GM21717 (cell line): ENCODE data around the gene OR2D3.
"Not testable (repeated sequence)": the region's sequence is repeated elsewhere in the genome, so short reads cannot be mapped to it uniquely, and the experiment has no call there.

Source experiments
- ATAC-seq: cut with Tn5 transposase; IDR thresholded peaks from one replicate; pipeline ENCODE4 v1.9.1; 2021; ENCODE audit warnings: mild to moderate bottlenecking, moderate library complexity; ENCODE audit not compliant: unreplicated experiment

Gene OR2D3

GRCh38 chr11:6920702-6921101 lies at the start of gene OR2D3:
OR2D3 (plus strand) TSS chr11:6921002; CDS start chr11:6921002, 0 bp downstream.
- ATAC-seq, result no peak

- ATAC-seq, result no peak
Measured at GRCh38 chr11:6871278-6871677, 49.5 kb upstream of the OR2D3 start.

DNA sequence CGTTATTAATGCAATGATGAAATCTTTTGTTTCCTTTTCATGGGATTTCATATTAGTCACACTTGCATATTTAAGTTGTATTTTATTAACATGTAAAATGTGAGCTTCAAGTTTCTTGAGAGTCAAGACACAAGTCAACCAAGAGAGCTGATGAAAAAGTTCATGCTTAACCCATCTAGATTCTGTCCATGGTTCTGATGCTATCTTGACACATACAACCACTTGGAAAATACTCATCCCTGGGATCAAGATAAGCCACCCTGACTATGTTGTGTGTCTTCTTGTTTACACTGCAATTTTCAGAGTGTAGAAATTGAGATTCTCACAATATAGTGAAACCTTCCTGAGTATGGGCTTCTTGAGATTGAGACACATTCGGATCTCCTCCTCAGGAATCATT lies 45.0 kb upstream of the OR2D3 start:
- ATAC-seq, result no peak

DNA sequence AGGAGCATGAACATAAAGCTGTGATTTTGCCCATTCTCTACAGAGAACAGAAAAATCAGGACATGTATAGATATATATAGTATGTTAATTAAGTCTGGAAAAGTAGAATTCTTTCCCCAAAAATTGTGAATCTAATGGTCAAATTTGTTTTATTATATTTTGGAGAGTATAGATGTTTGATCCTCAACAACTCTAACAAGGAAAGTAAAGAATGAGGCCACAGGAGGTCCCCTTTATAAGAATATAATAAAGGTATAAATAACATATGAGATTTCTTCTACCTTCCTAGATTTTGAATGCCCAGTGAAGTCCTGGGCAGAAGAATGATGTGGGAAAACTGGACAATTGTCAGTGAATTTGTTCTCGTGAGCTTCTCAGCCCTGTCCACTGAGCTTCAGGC lies 44.5 kb upstream of the OR2D3 start, which contains the start of gene OR10A4:
Gene OR10A4, plus strand, starts transcription at position 301 of the 400 bp plus-strand sequence. Its CDS starts 23 bp downstream, at position 324.
- ATAC-seq, result no peak

GRCh38 chr11:6876914-6877313 lies 43.9 kb upstream of the OR2D3 start:
- no peak for ATAC-seq

DNA sequence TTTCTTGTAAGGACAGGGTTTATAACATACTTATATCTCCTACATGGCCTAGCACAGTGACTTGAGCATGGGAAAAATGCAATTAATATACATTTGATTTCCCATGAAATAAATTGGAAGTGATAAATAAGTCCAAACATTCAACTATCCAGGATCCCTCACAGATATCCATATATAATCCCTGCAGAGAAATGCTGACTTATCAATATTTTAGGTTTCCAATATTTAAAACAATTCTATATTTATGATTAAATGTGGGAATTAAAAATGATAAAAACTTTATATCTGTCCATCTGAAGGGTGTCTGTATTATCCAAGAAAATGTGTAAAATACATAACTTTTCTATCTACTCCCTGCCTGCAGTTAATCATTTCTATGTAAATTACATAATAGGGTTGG lies 38.1 kb upstream of the OR2D3 start:
- no peak for ATAC-seq

DNA sequence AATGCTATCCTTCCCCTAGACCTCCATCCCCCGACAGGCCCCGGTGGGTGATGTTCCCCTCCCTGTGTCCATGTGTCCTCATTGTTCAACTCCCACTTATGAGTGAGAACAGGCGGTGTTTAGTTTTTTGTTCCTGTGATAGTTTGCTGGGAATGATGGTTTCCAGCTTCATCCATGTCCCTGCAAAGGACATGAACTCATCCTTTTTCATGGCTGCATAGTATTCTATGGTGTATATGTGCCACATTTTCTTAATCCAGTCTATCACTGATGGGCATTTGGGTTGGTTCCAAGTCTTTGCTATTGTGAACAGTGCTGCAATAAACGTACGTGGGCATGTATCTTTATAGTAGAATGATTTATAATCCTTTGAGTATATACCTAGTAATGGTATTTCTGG lies 33.1 kb upstream of the OR2D3 start:
- not testable (repeated sequence) for ATAC-seq

DNA sequence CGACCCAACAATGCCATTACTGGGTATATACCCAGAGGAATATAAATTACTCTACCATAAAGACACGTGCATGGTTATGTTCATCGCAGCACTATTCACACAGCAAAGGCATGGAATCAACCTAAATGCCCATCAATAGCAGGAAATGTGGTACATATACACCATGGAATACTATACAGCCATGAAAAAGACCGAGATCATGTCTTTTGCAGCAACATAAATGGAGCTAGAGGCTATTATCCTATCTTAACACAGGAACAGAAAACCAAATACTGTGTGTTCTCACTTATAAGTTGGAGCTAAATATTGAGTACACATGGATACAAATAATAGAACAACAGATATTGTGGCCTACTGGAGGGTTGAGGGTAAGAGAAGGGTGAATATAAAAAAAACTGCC lies 32.0 kb upstream of the OR2D3 start:
- no peak for ATAC-seq

DNA sequence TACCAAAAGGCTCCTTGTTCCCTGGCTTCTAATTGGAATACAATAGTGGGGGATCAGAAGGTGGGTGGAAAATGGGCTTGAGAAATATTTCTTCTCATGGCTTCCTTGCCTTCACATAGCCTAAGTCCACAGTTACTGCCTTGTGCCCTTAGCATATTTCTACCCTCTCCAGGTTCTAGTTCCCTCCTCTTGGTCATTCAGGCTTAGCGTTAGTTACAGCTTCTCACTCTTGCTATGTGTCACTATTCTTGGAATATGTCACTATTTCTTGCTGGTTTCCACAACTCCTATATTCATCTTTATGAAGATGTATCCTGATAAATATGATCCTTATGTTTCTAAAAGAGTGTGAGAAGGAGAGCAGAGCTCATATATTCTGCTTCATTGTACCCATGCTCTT lies 31.0 kb upstream of the OR2D3 start:
- no peak for ATAC-seq

GRCh38 chr11:6892400-6892799 lies 28.4 kb upstream of the OR2D3 start, which contains the start of gene OR2D2:
OR2D2 (minus strand) TSS chr11:6892500; CDS start chr11:6892500, 0 bp downstream.
- ATAC-seq, result no peak

DNA sequence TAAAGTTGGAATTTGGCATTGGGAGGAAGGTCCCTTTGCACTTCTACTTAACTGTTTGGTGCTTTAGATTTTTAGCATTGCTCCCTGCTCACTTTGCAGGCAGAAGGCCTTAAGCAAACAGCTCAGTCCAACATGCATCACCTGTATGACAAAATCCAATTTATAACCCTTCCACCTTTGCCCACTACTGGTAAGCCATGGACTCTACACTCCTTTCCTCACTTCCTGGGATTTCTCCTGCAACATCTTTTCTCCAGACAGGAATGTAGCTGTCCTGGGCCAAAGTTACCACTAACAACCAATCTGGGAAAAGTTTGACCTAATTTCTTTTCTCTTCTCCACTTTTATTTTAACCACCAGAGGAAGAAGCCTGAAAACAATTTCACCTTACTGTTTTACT lies 26.7 kb upstream of the OR2D3 start:
- no peak for ATAC-seq

- ATAC-seq, result peak; percentile 94
Measured at GRCh38 chr11:6895010-6895409, 25.8 kb upstream of the OR2D3 start.

- no peak for ATAC-seq
Measured at GRCh38 chr11:6898911-6899310, 21.9 kb upstream of the OR2D3 start.

GRCh38 chr11:6900327-6900999 lies 20.3 kb upstream of the OR2D3 start:
- no peak for ATAC-seq

DNA sequence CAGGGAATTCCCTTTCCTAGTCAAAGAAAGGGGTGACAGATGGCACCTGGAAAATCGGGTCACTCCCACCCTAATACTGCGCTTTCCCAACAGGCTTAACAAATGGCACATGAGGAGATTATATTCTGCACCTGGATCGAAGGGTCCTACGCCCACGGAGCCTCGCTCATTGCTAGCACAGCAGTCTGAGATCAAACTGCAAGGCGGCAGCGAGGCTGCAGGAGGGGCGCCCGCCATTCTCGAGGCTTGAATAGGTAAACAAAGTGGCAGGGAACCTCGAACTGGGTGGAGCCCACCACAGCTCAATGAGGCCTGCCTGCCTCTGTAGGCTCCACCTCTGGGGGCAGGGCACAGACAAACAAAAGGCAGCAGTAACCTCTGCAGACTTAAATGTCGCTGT lies 16.0 kb upstream of the OR2D3 start:
- ATAC-seq, result not testable (repeated sequence)

- no peak for ATAC-seq
Measured at GRCh38 chr11:6911378-6911777, 9.4 kb upstream of the OR2D3 start.

GRCh38 chr11:6911948-6912347 lies 8.9 kb upstream of the OR2D3 start:
- no peak for ATAC-seq

- ATAC-seq, result no peak
Measured at GRCh38 chr11:6919698-6920097, 1.1 kb upstream of the OR2D3 start.

- no peak for ATAC-seq
Measured at GRCh38 chr11:6925007-6925577, 4.3 kb downstream of the OR2D3 start.

DNA sequence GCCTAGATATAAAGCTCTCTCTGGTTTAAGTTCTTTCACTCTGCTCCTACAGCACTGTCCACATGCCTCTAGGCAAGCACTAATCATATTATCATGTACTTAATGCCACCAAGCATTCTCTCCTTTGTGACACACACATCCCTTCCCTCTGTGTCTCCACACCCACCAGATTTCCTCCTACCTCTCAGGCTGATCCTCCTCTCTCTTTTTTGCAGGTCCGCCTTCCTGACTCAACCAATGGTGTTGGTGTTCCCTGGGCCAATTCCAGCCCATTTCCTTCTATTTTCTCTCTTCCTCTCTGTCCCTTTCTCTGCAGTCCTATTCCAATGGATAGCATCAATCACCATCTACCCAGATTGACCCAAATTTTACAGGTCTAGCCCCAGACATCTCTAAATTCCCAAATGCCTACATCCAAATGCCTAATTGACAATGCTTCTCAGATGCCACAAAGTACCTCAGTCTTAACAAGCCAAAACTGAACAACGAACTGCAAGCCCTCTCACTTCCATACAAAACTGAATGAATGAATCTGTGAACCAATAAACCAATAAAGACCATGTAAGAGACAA lies 4.9 kb downstream of the OR2D3 start:
- ATAC-seq, result peak; percentile 4

DNA sequence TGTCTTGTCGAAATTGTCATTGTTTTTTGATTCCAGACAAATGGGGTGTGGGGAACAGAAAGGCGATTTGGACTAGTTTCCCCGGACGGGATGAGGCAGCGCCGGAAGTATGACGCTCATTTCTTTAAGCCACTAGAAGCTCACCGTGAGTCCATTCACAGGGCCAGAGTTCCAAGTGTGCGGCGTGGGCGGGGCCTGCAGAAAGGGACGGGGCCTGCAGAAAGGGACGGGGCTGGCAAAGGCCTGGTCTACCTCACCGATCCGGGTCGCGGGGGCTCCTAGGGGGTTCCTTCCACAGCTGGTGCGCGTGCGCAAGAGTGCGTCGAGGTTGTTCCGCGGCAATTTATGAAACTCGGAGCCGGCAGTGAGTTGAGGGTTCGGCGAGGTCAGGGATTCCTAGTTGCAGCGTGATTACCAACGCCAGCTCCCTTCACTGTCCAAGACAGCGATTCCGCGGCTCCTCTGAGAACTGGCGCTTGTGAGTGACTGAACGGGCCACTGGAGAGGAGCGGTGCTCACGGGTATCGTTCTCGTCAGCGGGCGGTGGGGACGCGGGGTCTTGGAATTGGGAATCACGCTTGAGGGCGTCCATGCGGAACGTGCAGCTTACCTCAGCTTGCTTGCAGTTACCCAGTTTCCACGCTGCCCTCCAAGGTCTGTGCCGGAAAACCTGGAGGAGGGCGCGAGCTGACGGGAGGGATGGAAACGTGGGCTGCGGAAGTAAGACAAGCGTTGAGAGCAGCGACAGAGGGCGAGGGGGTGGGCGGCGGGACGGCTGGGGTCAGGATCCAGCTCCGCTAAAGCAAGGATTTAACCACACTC lies 5.6 kb downstream of the OR2D3 start, which contains the start of gene ZNF215:
Gene ZNF215, plus strand, starts transcription at position 219 of the 822 bp plus-strand sequence. CDS start 5,847 bp downstream, outside the sequence.
- ATAC-seq, result peak; percentile 78
